HepG2 (cell line): ENCODE measurements around the gene JAG1. TPM values are rescaled to one million over a fixed set of nuclear protein-coding genes. Genes with fewer than 3 reads are reported as not detected.

Experiments
- ARHGAP35 ChIP-seq: sonication (generic); formaldehyde crosslinking; IDR thresholded peaks from 2 replicates; pipeline ENCODE4 v1.9.0; 2022; ENCODE audit warnings: mild to moderate bottlenecking, inconsistent platforms, moderate library complexity, missing genetic modification reagents, borderline replicate concordance
- RFX1 ChIP-seq: fragments of 450-650 bp; IDR thresholded peaks from 2 replicates; pipeline ENCODE4 v1.6.1; 2017
- SP2 ChIP-seq: sonication (generic); formaldehyde crosslinking; IDR thresholded peaks from 2 replicates; pipeline ENCODE4 v1.5.1; 2020; ENCODE audit warnings: mild to moderate bottlenecking, missing genetic modification reagents
- U2AF1 ChIP-seq: fragments of 200-400 bp; formaldehyde crosslinking; optimal IDR thresholded peaks from 2 replicates; pipeline ENCODE3; 2017; ENCODE audit warnings: mild to moderate bottlenecking, low read depth, low read length
- ZBTB14 ChIP-seq: sonication (generic); formaldehyde crosslinking; IDR thresholded peaks from 2 replicates; pipeline ENCODE4 v1.4.0; 2020; ENCODE audit warnings: missing genetic modification reagents
- ZFP1 ChIP-seq: IDR thresholded peaks from 2 replicates; pipeline ENCODE4 v1.6.1; 2016
- ZNF296 ChIP-seq: sonication (generic); formaldehyde crosslinking; conservative IDR thresholded peaks from 2 replicates; pipeline ENCODE4 v1.5.0; 2020; ENCODE audit warnings: mild to moderate bottlenecking, missing genetic modification reagents
- ZNF543 ChIP-seq: sonication (generic); formaldehyde crosslinking; IDR thresholded peaks from 2 replicates; pipeline ENCODE4 v1.4.0; 2020; ENCODE audit warnings: mild to moderate bottlenecking, missing genetic modification reagents
- ZNF557 ChIP-seq: sonication (generic); formaldehyde crosslinking; IDR thresholded peaks from 2 replicates; pipeline ENCODE4 v1.4.0; 2020; ENCODE audit warnings: missing genetic modification reagents
- ZNF564 ChIP-seq: sonication (generic); formaldehyde crosslinking; IDR thresholded peaks from 2 replicates; pipeline ENCODE4 v1.8.1; 2023; ENCODE audit warnings: mild to moderate bottlenecking, missing genetic modification reagents
- ZNF598 ChIP-seq: sonication (generic); formaldehyde crosslinking; IDR thresholded peaks from 2 replicates; pipeline ENCODE4 v1.5.1; 2020; ENCODE audit warnings: mild to moderate bottlenecking, missing genetic modification reagents, borderline replicate concordance
- polyA plus RNA-seq, 8 experiments: library from polyadenylated mRNA; depleted of rRNA in 3 of 8; stranded (reverse) in 7 of 8; unstranded in 1 of 8; fragments of >200 nt; fragmentation: Illumina TruSeq in 4 of 8; extraction: Trizol in 4 of 8; gene quantifications; 2 replicates each; pipeline versions ENCODE4 v1.2.1 to v1.2.3, GENCODE V29; 2011 to 2016; ENCODE audit warnings: low read depth in 4 of 8, missing spikeins in 1 of 8, mixed read lengths in 1 of 8; ENCODE audit not compliant: insufficient read depth in 1 of 8
- total RNA-seq, 5 experiments: library from RNA; depleted of rRNA; stranded (reverse); fragments of >200 nt; fragmentation: Illumina TruSeq; extraction: Trizol; gene quantifications; 2 replicates each; pipeline ENCODE4 v1.2.3, GENCODE V29; 2016; ENCODE audit warnings: low read depth in 1 of 5
- TF ChIP-seq, protein P1 (sequence below): sonication (generic); formaldehyde crosslinking; IDR thresholded peaks from 2 replicates; pipeline ENCODE4 v1.4.0; 2020; ENCODE audit warnings: missing genetic modification reagents
- TF ChIP-seq, protein P2 (sequence below): sonication (generic); formaldehyde crosslinking; IDR thresholded peaks from 2 replicates; pipeline ENCODE4 v1.4.0; 2020; ENCODE audit warnings: missing genetic modification reagents

JAG1 gene
- total and polyA plus RNA-seq, 2 of the 13 experiments (the other 11 are each of a cell fraction or from before 2014, with no cell fraction given): 47.1 to 56.3 TPM

- no peak for TF ChIP-seq ZNF296 (CRISPR knock-in tag)
- no peak for TF ChIP-seq SP2
- TF ChIP-seq U2AF1: no peak
- TF ChIP-seq ZNF564 (CRISPR knock-in tag): no peak
- TF ChIP-seq, protein P1, sequence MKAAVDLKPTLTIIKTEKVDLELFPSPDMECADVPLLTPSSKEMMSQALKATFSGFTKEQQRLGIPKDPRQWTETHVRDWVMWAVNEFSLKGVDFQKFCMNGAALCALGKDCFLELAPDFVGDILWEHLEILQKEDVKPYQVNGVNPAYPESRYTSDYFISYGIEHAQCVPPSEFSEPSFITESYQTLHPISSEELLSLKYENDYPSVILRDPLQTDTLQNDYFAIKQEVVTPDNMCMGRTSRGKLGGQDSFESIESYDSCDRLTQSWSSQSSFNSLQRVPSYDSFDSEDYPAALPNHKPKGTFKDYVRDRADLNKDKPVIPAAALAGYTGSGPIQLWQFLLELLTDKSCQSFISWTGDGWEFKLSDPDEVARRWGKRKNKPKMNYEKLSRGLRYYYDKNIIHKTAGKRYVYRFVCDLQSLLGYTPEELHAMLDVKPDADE (CRISPR knock-in tag): no peak
- TF ChIP-seq ZFP1 (CRISPR knock-in tag): peak; percentile 78
- TF ChIP-seq ZNF557 (CRISPR knock-in tag): 0 out of 2 replicates have a peak, but pooled peaks have one; percentile 42
- TF ChIP-seq, protein P2, sequence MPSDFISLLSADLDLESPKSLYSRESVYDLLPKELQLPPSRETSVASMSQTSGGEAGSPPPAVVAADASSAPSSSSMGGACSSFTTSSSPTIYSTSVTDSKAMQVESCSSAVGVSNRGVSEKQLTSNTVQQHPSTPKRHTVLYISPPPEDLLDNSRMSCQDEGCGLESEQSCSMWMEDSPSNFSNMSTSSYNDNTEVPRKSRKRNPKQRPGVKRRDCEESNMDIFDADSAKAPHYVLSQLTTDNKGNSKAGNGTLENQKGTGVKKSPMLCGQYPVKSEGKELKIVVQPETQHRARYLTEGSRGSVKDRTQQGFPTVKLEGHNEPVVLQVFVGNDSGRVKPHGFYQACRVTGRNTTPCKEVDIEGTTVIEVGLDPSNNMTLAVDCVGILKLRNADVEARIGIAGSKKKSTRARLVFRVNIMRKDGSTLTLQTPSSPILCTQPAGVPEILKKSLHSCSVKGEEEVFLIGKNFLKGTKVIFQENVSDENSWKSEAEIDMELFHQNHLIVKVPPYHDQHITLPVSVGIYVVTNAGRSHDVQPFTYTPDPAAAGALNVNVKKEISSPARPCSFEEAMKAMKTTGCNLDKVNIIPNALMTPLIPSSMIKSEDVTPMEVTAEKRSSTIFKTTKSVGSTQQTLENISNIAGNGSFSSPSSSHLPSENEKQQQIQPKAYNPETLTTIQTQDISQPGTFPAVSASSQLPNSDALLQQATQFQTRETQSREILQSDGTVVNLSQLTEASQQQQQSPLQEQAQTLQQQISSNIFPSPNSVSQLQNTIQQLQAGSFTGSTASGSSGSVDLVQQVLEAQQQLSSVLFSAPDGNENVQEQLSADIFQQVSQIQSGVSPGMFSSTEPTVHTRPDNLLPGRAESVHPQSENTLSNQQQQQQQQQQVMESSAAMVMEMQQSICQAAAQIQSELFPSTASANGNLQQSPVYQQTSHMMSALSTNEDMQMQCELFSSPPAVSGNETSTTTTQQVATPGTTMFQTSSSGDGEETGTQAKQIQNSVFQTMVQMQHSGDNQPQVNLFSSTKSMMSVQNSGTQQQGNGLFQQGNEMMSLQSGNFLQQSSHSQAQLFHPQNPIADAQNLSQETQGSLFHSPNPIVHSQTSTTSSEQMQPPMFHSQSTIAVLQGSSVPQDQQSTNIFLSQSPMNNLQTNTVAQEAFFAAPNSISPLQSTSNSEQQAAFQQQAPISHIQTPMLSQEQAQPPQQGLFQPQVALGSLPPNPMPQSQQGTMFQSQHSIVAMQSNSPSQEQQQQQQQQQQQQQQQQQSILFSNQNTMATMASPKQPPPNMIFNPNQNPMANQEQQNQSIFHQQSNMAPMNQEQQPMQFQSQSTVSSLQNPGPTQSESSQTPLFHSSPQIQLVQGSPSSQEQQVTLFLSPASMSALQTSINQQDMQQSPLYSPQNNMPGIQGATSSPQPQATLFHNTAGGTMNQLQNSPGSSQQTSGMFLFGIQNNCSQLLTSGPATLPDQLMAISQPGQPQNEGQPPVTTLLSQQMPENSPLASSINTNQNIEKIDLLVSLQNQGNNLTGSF: no peak
- no peak for TF ChIP-seq RFX1
- no peak for TF ChIP-seq ZBTB14 (CRISPR knock-in tag)
- TF ChIP-seq ZNF598 (CRISPR knock-in tag): no peak
- TF ChIP-seq ARHGAP35 (CRISPR knock-in tag): no peak
- no peak for TF ChIP-seq ZNF543 (CRISPR knock-in tag)
Measured at GRCh38 chr20:10708351-10709185, 34.8 kb upstream of the JAG1 start (continued).
